Smooth muscle cell (in vitro differentiated cells): ENCODE data around the gene ORM2. TPM values are rescaled to one million over a fixed set of nuclear protein-coding genes. Genes with fewer than 3 reads are reported as not detected.

ENCODE experiments used
- DNase-seq: peaks from one replicate; lab custom pipeline; 2025; ENCODE audit not compliant: unreplicated experiment; lab: John Stamatoyannopoulos, UW
- H2AFZ ChIP-seq: fragments of 200-600 bp; sonication (generic); 2 replicates; pipeline ENCODE4 v1.6.0; 2016; ENCODE audit warnings: antibody characterized with exemption, low read depth, mild to moderate bottlenecking
- H3F3A ChIP-seq: fragments of 200-600 bp; sonication (generic); 2 replicates; pipeline ENCODE4 v1.6.0; 2017; ENCODE audit warnings: antibody characterized with exemption, low read depth
- H3K27ac ChIP-seq: fragments of 200-600 bp; sonication (generic); 2 replicates; pipeline ENCODE4 v1.5.1; 2016; ENCODE audit warnings: low read depth, mild to moderate bottlenecking
- H3K27me3 ChIP-seq: fragments of 200-600 bp; sonication (generic); 2 replicates; pipeline ENCODE4 v1.6.1; 2016; ENCODE audit warnings: low read depth, mild to moderate bottlenecking
- H3K36me3 ChIP-seq: fragments of 200-600 bp; sonication (generic); 2 replicates; pipeline ENCODE4 v1.5.1; 2016; ENCODE audit warnings: low read depth
- H3K4me1 ChIP-seq: fragments of 200-600 bp; sonication (generic); 2 replicates; pipeline ENCODE4 v1.5.1; 2016; ENCODE audit warnings: low read depth
- H3K4me2 ChIP-seq: fragments of 200-600 bp; sonication (generic); 2 replicates; pipeline ENCODE4 v1.6.0; 2016; ENCODE audit warnings: mild to moderate bottlenecking
- H3K4me3 ChIP-seq: fragments of 200-600 bp; sonication (generic); 2 replicates; pipeline ENCODE4 v1.5.1; 2016; ENCODE audit warnings: mild to moderate bottlenecking
- H3K79me2 ChIP-seq: fragments of 200-600 bp; sonication (generic); 2 replicates; pipeline ENCODE4 v1.6.0; 2016; ENCODE audit warnings: low read depth, mild to moderate bottlenecking
- H3K9ac ChIP-seq: fragments of 200-600 bp; sonication (generic); 2 replicates; pipeline ENCODE4 v1.6.0; 2016; ENCODE audit warnings: low read depth
- H3K9me3 ChIP-seq: fragments of 200-600 bp; sonication (generic); replicated peaks from 2 replicates; pipeline ENCODE4 v1.5.1; 2016; ENCODE audit warnings: low read depth
- H4K20me1 ChIP-seq: fragments of 200-600 bp; sonication (generic); 2 replicates; pipeline ENCODE4 v1.6.0; 2016; ENCODE audit warnings: low read depth
- WGBS: methylation state at CpG from one replicate; pipeline ENCODE4 v1.1.7; 2016; ENCODE audit warnings: low lambda C conversion rate; 5-methylcytosine and 5-hydroxymethylcytosine counted together
- polyA plus RNA-seq: library from polyadenylated mRNA; unstranded; fragments of >200 nt; fragmentation: Nextera tagmentation; extraction: Ambion mirVana; gene quantifications from 2 replicates; pipeline ENCODE4 v1.2.1, GENCODE V29; 2016
- total RNA-seq: library from RNA; depleted of rRNA; stranded (reverse); fragments of >200 nt; gene quantifications from 2 replicates; pipeline ENCODE4 v1.2.3, GENCODE V29; 2014
- TF ChIP-seq, protein P1 (sequence below): fragments of 200-600 bp; sonication (generic); IDR thresholded peaks from 2 replicates; pipeline ENCODE4 v1.5.1; 2017; ENCODE audit warnings: borderline replicate concordance, mild to moderate bottlenecking, antibody characterized with exemption; ENCODE audit not compliant: insufficient read depth, poor library complexity, severe bottlenecking

Gene ORM2
- total and polyA plus RNA-seq, 2 experiments from 2014 or later: not detected

DNA sequence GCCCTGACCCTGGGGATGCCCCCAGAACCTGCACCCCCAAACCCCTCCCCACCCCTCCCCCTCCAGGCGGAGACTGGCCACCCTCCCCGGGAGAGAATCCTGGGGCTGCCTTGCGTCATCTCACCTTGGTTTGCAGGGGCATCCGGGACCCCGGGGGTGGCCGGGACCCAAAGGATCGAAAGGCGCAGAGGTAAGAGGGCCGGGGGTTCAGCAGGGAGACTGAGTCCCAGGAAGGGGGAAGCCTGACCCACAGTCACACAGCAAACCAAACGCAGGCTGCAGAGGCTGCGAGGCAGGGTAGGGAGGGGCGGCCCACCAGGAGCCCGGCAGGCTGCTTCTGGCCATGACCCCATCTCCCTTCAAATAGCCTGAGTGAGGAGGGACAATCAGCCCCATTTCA is 40.6 kb upstream of the ORM2 start:
- H2AFZ ChIP-seq: no peak overlapping the region
- H3K79me2 ChIP-seq: no peaks in the 10 kb centered on the region
- TF ChIP-seq, protein P1, sequence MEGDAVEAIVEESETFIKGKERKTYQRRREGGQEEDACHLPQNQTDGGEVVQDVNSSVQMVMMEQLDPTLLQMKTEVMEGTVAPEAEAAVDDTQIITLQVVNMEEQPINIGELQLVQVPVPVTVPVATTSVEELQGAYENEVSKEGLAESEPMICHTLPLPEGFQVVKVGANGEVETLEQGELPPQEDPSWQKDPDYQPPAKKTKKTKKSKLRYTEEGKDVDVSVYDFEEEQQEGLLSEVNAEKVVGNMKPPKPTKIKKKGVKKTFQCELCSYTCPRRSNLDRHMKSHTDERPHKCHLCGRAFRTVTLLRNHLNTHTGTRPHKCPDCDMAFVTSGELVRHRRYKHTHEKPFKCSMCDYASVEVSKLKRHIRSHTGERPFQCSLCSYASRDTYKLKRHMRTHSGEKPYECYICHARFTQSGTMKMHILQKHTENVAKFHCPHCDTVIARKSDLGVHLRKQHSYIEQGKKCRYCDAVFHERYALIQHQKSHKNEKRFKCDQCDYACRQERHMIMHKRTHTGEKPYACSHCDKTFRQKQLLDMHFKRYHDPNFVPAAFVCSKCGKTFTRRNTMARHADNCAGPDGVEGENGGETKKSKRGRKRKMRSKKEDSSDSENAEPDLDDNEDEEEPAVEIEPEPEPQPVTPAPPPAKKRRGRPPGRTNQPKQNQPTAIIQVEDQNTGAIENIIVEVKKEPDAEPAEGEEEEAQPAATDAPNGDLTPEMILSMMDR: no peak
- no peak overlapping the region for H3K9ac ChIP-seq
- H3K4me2 ChIP-seq: no peak overlapping the region
- peaks cover 3% of the 10 kb centered on the region for H3F3A ChIP-seq
- no peaks in the 10 kb centered on the region for H3K27me3 ChIP-seq
- no peak overlapping the region for H3K27ac ChIP-seq
- 90% methylated on average over 13 of the region's 13 CpGs for WGBS
- H3K9me3 ChIP-seq: no peaks in the 10 kb centered on the region
- H3K4me1 ChIP-seq: peaks cover 18% of the 10 kb centered on the region
- DNase-seq: no peak
- no peak overlapping the region for H3K4me3 ChIP-seq
- H4K20me1 ChIP-seq: no peaks in the 10 kb centered on the region
- peaks cover 17% of the 10 kb centered on the region for H3K36me3 ChIP-seq

DNA sequence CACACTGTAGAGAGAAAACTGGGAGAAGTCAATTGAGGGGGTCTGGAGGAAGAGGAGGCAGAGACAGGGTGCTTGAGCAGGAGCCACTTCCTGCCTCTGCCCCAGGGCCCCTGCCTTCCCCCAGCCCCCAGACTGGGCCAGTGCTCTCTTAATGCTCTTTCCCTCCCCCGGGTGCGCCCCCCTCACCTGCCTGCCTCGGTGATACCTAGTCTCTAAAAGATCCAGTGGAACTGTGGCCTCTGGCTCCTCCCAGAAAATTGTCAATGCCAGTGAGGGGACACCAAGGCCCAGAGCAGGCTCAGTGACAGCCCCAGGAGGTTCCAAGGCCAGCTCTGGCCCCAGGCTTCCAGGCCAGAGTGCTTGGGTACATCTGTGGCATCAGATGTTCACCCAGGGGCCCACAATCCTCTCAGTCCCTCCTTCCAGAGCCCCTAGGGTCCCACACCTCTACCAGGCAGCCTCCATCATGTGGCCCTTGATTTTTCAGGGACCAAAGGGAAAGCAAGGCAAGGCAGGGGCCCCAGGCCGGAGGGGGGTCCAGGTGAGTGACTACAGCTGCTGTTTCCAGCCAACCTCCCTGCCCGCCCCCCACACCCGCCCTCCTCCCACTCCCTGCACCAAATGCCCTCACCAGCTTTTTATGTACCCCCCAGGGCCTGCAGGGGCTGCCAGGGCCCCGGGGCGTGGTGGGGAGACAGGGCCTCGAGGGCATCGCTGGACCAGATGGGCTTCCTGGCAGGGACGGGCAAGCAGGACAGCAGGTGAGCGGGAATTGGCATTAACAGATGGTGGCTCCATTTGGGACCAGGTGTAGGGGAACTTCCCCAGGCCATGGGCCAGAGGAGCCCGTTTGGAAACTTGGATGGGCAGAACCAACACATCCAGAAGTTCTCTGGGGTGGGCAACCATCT is 39.8 kb upstream of the ORM2 start:
- H3K27ac ChIP-seq: no peak overlapping the region
- no peak for DNase-seq
- 94% methylated on average over 11 of the region's 13 CpGs for WGBS

DNA sequence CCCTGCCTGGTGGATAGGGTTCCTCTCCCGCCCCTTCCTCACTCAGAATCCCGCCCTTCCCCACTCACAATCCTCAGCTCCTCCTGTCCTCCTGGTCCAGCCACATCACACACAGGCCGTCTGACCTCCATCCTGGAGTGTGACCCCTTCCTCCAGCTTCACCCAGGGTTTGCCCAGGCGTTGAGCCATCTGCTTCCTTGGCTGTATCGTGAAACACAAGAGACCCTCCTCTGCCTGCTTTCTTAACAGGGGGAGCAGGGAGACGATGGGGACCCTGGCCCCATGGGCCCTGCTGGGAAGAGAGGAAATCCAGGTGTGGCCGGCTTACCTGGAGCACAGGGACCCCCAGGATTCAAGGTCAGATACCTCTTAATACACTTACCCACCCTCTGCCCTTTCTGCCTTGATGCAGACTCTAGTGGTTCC is 39.1 kb upstream of the ORM2 start:
- WGBS: 75% methylated on average over 5 of the region's 7 CpGs
- Histone ChIP-seq H3K36me3 (peaks cover 32% of the 10 kb centered on the region), H3K27ac (no peak overlapping the region), H3F3A (no peaks in the 10 kb centered on the region), H3K4me2 (no peak overlapping the region), H3K27me3 (no peaks in the 10 kb centered on the region), H3K9ac (no peak overlapping the region), H2AFZ (no peak overlapping the region), H4K20me1 (no peaks in the 10 kb centered on the region), H3K79me2 (no peaks in the 10 kb centered on the region), H3K9me3 (no peaks in the 10 kb centered on the region), H3K4me3 (no peak overlapping the region), H3K4me1 (peaks cover 17% of the 10 kb centered on the region)
- no peak for DNase-seq
- TF ChIP-seq, protein P1: no peak

More for the DNA sequence above, 39.8 kb upstream of the ORM2 start:
- H4K20me1 ChIP-seq: no peaks in the 10 kb centered on the region
- no peak overlapping the region for H2AFZ ChIP-seq
- no peak overlapping the region for H3K4me2 ChIP-seq
- no peaks in the 10 kb centered on the region for H3K27me3 ChIP-seq
- H3K4me3 ChIP-seq: no peak overlapping the region
- no peak overlapping the region for H3K9ac ChIP-seq
- H3K36me3 ChIP-seq: peaks cover 25% of the 10 kb centered on the region
- H3F3A ChIP-seq: peaks cover 2% of the 10 kb centered on the region
- no peaks in the 10 kb centered on the region for H3K9me3 ChIP-seq
- TF ChIP-seq, protein P1: no peak
- H3K4me1 ChIP-seq: peaks cover 18% of the 10 kb centered on the region
- H3K79me2 ChIP-seq: no peaks in the 10 kb centered on the region
